RWPE2 (cell line): ENCODE results near the gene LRRTM4.

Experiments
- ATAC-seq: fragments of 200-7000 bp; cut with Tn5 transposase; 3 replicates; pipeline ENCODE4 v1.9.1; 2021; ENCODE audit warnings: low read depth
- DNase-seq: peaks from one replicate; pipeline ENCODE4 v3.0.0-alpha.2; 2020; ENCODE audit warnings: low spot score
- H3K27ac ChIP-seq: fragments of 450-650 bp; 2 replicates; pipeline ENCODE4 v1.5.1; 2017; ENCODE audit warnings: mild to moderate bottlenecking; ENCODE audit not compliant: poor library complexity, severe bottlenecking
- H3K27me3 ChIP-seq: fragments of 250-450 bp; sonication (Bioruptor Pico); 2 replicates; pipeline ENCODE4 v1.5.1; 2021; ENCODE audit warnings: mild to moderate bottlenecking, moderate library complexity; ENCODE audit not compliant: insufficient read depth, poor library complexity, severe bottlenecking
- H3K36me3 ChIP-seq: fragments of 250-450 bp; sonication (Bioruptor Pico); 2 replicates; pipeline ENCODE4 v1.5.1; 2020; ENCODE audit warnings: low read depth, mild to moderate bottlenecking, moderate library complexity
- H3K4me1 ChIP-seq: fragments of 250-450 bp; sonication (Bioruptor Pico); 2 replicates; pipeline ENCODE4 v1.5.1; 2021; ENCODE audit warnings: mild to moderate bottlenecking, moderate library complexity; ENCODE audit not compliant: insufficient read depth, poor library complexity, severe bottlenecking
- H3K4me3 ChIP-seq: fragments of 250-450 bp; sonication (Bioruptor Pico); 2 replicates; pipeline ENCODE4 v1.5.1; 2021; ENCODE audit warnings: mild to moderate bottlenecking, moderate library complexity; ENCODE audit not compliant: severe bottlenecking
- H3K9me3 ChIP-seq: fragments of 250-450 bp; sonication (Bioruptor Pico); 2 replicates; pipeline ENCODE4 v1.5.1; 2021; ENCODE audit warnings: mild to moderate bottlenecking, moderate library complexity; ENCODE audit not compliant: severe bottlenecking
- CTCF ChIP-seq: fragments of 450-650 bp; IDR thresholded peaks from one replicate; pipeline ENCODE4 v1.5.1; 2017; ENCODE audit warnings: mild to moderate bottlenecking, moderate library complexity; ENCODE audit not compliant: poor library complexity, severe bottlenecking

LRRTM4 gene

GRCh38 chr2:76862901-76863300, 659.3 kb downstream of the LRRTM4 start:
- Histone ChIP-seq H3K36me3 (no peaks in the 10 kb centered on the region), H3K4me3 (no peak overlapping the region), H3K27ac (no peak overlapping the region), H3K27me3 (no peaks in the 10 kb centered on the region), H3K9me3 (no peaks in the 10 kb centered on the region), H3K4me1 (peaks cover 3% of the 10 kb centered on the region)
- no peak for TF ChIP-seq CTCF
- DNase-seq: no peak
- no peak for ATAC-seq

GRCh38 chr2:76861708-76862107, 660.5 kb downstream of the LRRTM4 start:
- no peak for ATAC-seq
- H3K27me3 ChIP-seq: no peaks in the 10 kb centered on the region

GRCh38 chr2:76851000-76851399, 671.2 kb downstream of the LRRTM4 start:
- TF ChIP-seq CTCF: no peak
- no peak overlapping the region for H3K4me3 ChIP-seq
- ATAC-seq (no peak), DNase-seq (no peak)
- H3K9me3 ChIP-seq: no peaks in the 10 kb centered on the region
- no peak overlapping the region for H3K27ac ChIP-seq
- no peaks in the 10 kb centered on the region for H3K27me3 ChIP-seq
- H3K4me1 ChIP-seq: no peaks in the 10 kb centered on the region
- no peaks in the 10 kb centered on the region for H3K36me3 ChIP-seq

More at GRCh38 chr2:76861708-76862107, 660.5 kb downstream of the LRRTM4 start:
- TF ChIP-seq CTCF: no peak
- Histone ChIP-seq H3K27ac (no peak overlapping the region), H3K36me3 (no peaks in the 10 kb centered on the region), H3K9me3 (no peaks in the 10 kb centered on the region), H3K4me1 (no peaks in the 10 kb centered on the region), H3K4me3 (no peak overlapping the region)
- no peak for DNase-seq

- Histone ChIP-seq H3K27me3 (no peaks in the 10 kb centered on the region), H3K4me1 (no peaks in the 10 kb centered on the region), H3K27ac (no peak overlapping the region), H3K4me3 (no peak overlapping the region), H3K9me3 (no peaks in the 10 kb centered on the region), H3K36me3 (no peaks in the 10 kb centered on the region)
- ATAC-seq: no peak
- TF ChIP-seq CTCF: no peak
- no peak for DNase-seq
Measured at GRCh38 chr2:76849086-76849485, 673.1 kb downstream of the LRRTM4 start.

- no peak for TF ChIP-seq CTCF
- Histone ChIP-seq H3K4me1 (no peaks in the 10 kb centered on the region), H3K9me3 (no peaks in the 10 kb centered on the region), H3K27me3 (no peaks in the 10 kb centered on the region), H3K27ac (no peak overlapping the region), H3K4me3 (no peak overlapping the region), H3K36me3 (no peaks in the 10 kb centered on the region)
- DNase-seq (no peak), ATAC-seq (no peak)
Measured at GRCh38 chr2:76839826-76840225, 682.4 kb downstream of the LRRTM4 start.
